KOPT-K1 (cell line): ENCODE results near the gene UBE2Q2.
A peak's percentile ranks its signal among the peaks of the same experiment; 100 is the strongest.
"Not testable (repeated sequence)": the region's sequence is repeated elsewhere in the genome, so short reads cannot be mapped to it uniquely, and the experiment has no call there.

Source experiments
- H3K27ac ChIP-seq: fragments of 200-600 bp; sonication (generic); 2 replicates; pipeline ENCODE4 v1.5.1; 2016; ENCODE audit warnings: antibody characterized with exemption, mild to moderate bottlenecking, low read depth, low read length; ENCODE audit not compliant: poor library complexity, severe bottlenecking
- H3K36me3 ChIP-seq: fragments of 200-600 bp; sonication (generic); 2 replicates; pipeline ENCODE4 v1.5.1; 2017; ENCODE audit warnings: antibody characterized with exemption, mild to moderate bottlenecking, low read length, moderate library complexity; ENCODE audit not compliant: insufficient read depth
- H3K9me3 ChIP-seq: fragments of 200-600 bp; sonication (generic); 2 replicates; pipeline ENCODE4 v1.5.1; 2017; ENCODE audit warnings: antibody characterized with exemption, low read length, mild to moderate bottlenecking; ENCODE audit not compliant: insufficient read depth, poor library complexity, severe bottlenecking

Gene UBE2Q2

DNA sequence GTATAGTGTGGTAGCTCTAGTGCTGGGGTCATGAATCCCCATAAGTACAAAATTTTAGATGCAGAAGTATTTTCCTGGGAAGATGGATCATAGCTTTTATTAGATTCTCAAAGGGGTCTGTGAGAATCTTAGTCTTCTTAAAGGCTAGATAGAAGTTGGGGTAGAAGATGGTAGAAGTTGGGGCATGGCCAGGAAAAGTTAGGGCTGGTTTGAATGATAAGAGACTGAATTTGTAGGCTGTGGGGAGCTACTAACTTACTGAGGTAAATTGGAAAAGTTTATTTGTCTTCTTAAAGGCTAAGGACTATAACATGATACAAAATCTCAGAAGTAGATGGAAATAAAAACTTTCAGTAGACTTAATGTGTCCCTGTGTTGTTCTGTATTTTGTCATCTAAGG is 1.6 kb upstream of the UBE2Q2 start:
- no peaks in the 10 kb centered on the region for H3K9me3 ChIP-seq
- H3K36me3 ChIP-seq = peaks cover 6% of the 10 kb centered on the region; the same call in 1 of the 2 replicates
- H3K27ac ChIP-seq = no peak overlapping the region

DNA sequence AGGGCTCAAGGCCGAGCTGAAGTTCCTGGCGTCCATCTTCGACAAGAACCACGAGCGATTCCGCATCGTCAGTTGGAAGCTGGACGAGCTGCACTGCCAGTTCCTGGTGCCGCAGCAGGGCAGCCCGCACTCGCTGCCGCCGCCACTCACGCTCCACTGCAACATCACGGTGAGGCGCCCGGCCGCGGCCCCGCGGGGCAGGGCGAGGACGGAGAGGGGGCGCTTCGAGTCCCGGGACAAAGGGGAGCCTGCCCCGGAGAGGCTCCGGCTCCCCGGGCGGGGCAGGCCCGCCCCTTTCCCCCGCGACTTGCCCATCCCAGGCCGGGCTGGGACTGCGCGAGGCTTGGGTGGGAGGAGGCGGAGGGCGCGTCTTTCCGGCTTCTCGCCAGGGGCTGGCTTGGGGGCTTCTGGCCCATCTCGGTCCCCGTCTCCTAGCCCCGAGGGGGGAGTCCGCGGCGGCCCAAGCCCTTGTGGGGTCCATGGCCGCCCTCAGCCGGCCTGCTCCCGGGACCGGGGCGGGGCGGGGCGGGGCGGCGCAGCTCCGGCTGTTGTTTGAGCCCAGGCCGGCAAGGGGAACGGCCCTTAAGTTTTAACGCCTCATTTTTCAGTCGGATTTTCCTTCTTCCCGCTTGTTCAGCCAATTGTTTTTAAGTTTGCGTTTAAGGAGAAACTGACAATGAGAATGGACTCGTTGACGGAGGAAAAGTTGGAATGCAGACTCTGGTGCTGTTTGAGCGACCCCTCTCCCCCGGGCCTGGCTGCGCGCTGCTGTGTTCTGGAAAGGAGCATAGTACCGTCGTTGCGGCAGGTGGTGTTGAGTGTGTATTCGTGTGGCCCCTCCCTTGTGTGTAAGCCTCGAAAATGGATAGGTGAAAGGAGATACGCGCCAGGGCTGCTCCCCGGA is 683 bp downstream of the UBE2Q2 start:
- no peaks in the 10 kb centered on the region for H3K9me3 ChIP-seq
- H3K27ac ChIP-seq = peak overlapping the region; percentile 86
- peaks cover 11% of the 10 kb centered on the region; the same call in 1 of the 2 replicates for H3K36me3 ChIP-seq

- no peaks in the 10 kb centered on the region for H3K9me3 ChIP-seq
- peaks cover 17% of the 10 kb centered on the region for H3K36me3 ChIP-seq
- peak overlapping the region; percentile 86 for H3K27ac ChIP-seq
Observed at GRCh38 chr15:75844629-75845335, 1.5 kb downstream of the UBE2Q2 start.

GRCh38 chr15:75849167-75849566 is 5.9 kb downstream of the UBE2Q2 start:
- Histone ChIP-seq H3K36me3 (peaks cover 17% of the 10 kb centered on the region), H3K9me3 (no peaks in the 10 kb centered on the region)

GRCh38 chr15:75850708-75851107 is 7.5 kb downstream of the UBE2Q2 start:
- peaks cover 32% of the 10 kb centered on the region for H3K36me3 ChIP-seq

More at GRCh38 chr15:75849167-75849566, 5.9 kb downstream of the UBE2Q2 start:
- H3K27ac ChIP-seq = no peak overlapping the region

DNA sequence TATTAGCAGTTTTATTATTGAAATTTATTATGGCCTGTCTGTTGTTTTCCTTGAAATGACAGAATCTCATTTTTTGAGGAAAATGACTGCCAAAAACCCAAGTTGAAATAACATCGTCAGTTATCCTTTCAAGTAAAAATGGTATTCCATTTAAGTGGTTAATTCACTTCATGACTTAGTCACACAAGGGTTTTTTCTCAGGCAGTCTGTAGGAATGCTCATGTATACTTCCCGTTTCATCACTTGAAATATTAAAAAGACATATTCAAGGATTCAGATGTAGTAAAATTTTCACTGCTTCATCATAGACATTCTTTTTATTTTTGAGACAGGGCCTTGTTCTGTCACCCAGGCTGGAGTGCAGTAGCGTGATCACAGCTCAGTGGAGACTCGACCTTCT is 8.3 kb downstream of the UBE2Q2 start:
- not testable (repeated sequence) for H3K27ac ChIP-seq, H3K9me3 ChIP-seq
- peaks cover 33% of the 10 kb centered on the region for H3K36me3 ChIP-seq

More at GRCh38 chr15:75850708-75851107, 7.5 kb downstream of the UBE2Q2 start:
- no peak overlapping the region for H3K27ac ChIP-seq
- H3K9me3 ChIP-seq = no peaks in the 10 kb centered on the region

- peaks cover 66% of the 10 kb centered on the region for H3K36me3 ChIP-seq
- H3K9me3 ChIP-seq = no peaks in the 10 kb centered on the region
- no peak overlapping the region for H3K27ac ChIP-seq
Observed at GRCh38 chr15:75857886-75858285, 14.6 kb downstream of the UBE2Q2 start.

- Histone ChIP-seq H3K27ac (no peak overlapping the region), H3K9me3 (no peaks in the 10 kb centered on the region), H3K36me3 (peaks cover 46% of the 10 kb centered on the region)
Observed at GRCh38 chr15:75861750-75862402, 18.6 kb downstream of the UBE2Q2 start.

DNA sequence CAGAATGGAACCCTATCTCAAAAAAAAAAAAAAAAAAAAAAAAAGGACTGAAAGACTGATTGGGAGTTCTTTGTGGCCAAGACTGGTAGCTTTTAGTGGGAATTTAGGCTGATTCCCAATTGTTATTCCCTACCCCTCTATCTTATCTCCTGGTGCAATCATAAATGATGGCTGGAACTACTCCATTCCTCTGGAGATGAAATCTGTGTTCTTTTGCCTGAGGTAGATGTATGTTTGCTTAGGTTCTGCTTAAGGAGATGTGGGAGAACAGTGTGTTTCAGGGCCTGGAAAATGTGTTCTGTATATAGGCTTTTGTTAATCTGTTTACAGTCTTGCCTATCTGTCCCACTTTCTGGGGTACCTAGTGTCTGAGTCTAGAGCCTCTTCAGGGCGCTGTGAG is 19.5 kb downstream of the UBE2Q2 start:
- Histone ChIP-seq H3K27ac (no peak overlapping the region), H3K36me3 (peaks cover 44% of the 10 kb centered on the region)

GRCh38 chr15:75864213-75865059 is 21.2 kb downstream of the UBE2Q2 start:
- H3K27ac ChIP-seq = peak overlapping the region; percentile 69
- H3K36me3 ChIP-seq = peaks cover 49% of the 10 kb centered on the region
- no peaks in the 10 kb centered on the region for H3K9me3 ChIP-seq

More for the DNA sequence above, 19.5 kb downstream of the UBE2Q2 start:
- no peaks in the 10 kb centered on the region for H3K9me3 ChIP-seq

DNA sequence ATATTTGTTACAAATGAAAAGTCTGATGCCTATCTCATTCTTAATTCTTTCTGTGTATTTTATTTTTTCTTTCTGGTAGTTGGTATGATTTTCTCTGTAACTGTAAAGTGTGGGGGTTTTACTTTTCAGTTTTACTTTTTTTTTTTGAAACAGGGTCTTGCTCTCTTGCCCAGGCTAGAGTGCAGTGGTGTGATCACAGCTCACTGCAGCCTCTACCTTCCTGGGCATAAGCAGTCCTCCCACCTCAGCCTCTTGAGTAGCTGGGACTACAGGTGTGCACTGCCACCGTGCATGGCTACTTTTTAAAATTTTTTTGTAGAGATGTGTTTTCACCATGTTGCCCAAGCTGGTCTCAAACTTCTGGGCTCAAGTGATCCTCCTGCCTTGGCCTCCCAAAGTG is 22.8 kb downstream of the UBE2Q2 start:
- H3K27ac ChIP-seq, H3K9me3 ChIP-seq: not testable (repeated sequence)

DNA sequence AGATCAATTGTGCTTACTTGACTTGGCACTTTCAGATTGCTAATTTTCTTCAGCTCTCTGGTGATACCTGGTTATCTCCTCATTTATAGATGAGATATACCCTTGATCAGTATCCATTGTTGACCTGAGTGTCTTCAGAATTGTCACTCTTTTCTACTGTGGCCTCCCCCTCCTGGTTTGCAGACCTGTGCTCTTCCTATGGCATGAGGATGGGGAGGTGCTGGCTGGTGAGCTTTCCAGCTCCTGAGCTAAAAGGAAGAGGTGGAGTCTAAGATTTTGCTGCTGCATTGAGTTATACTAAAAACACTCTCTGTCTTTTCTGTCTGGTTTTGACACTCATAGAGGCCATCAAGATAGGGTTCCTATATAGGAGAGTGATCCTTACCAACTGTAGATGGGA is 23.7 kb downstream of the UBE2Q2 start:
- H3K9me3 ChIP-seq = no peaks in the 10 kb centered on the region
- H3K36me3 ChIP-seq = peaks cover 42% of the 10 kb centered on the region
- no peak overlapping the region for H3K27ac ChIP-seq

More for the DNA sequence above, 22.8 kb downstream of the UBE2Q2 start:
- peaks cover 48% of the 10 kb centered on the region for H3K36me3 ChIP-seq

GRCh38 chr15:75867449-75867848 is 24.2 kb downstream of the UBE2Q2 start:
- Histone ChIP-seq H3K9me3 (no peaks in the 10 kb centered on the region), H3K36me3 (peaks cover 36% of the 10 kb centered on the region), H3K27ac (no peak overlapping the region)

DNA sequence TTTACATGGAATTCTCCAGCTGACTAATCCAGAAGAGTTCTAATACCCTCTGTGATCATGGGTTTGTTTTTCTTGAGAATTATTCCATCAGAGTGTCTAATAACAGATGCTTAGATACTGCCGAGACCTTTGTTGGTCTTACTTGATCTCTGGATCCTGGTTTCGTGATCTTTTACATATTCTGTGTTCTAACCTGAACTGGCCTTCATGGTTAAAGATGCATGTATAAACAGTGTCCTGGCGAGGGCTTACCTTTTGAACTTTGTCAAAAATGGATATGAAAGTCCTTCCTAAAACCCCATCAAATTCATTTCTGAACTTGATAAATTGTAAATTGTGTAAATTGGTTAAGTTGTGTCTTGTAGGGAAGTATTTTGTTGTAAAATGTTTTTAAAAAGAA is 24.8 kb downstream of the UBE2Q2 start:
- Histone ChIP-seq H3K27ac (no peak overlapping the region), H3K9me3 (no peaks in the 10 kb centered on the region), H3K36me3 (peaks cover 34% of the 10 kb centered on the region)
